HTR-8/SVneo (cell line): ENCODE data around the gene CHRM4.
"Not testable (repeated sequence)": the region's sequence is repeated elsewhere in the genome, so short reads cannot be mapped to it uniquely, and the experiment has no call there.

Experiments used
- DNase-seq: peaks from one replicate; pipeline ENCODE4 v3.0.0; 2011; ENCODE audit warnings: low spot score, mixed read lengths; ENCODE audit not compliant: insufficient read length
- FAIRE-seq: peaks from 2 replicates; lab custom pipeline; 2011; peaks lifted over from hg19 to GRCh38; lab: Jason Lieb, UNC

CHRM4 gene

GRCh38 chr11:46371262-46371661, 20.3 kb downstream of the CHRM4 start:
- not testable (repeated sequence) for FAIRE-seq, DNase-seq

GRCh38 chr11:46370253-46370652, 21.3 kb downstream of the CHRM4 start:
- DNase-seq (no peak), FAIRE-seq (no peak)

DNA sequence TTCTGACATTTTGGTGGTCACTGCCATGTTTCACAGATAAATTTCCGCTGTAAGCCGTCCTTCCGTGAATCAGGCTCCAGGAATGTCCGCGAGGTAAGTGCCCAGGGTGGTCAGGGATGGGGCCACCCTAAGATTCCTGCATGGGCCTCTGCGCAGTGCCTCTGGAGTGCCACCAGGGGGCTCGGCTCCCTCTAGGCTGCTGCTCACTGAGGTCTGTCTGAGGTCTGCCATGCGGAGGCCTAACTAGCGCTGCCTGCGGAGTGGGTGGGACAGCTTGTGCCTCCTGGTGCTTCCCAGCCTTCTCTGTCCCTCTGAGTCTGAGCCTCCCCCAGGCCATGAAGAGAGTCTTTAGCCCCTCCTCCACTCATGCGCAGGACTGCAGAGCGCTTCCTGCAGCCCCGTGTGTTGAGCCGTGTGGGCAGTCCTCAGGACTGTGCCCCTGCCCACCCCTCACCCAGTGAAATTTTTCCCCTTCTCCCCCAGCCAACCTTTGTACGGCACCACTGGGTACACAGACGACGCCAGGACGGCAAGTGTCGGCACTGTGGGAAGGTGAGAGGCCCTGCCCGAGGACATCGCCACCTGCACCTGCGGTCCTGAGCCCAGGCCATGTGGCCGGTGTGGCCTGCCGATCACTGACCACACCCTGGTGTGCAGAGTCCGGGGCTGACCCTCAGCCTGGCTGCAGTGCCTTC, 22.0 kb downstream of the CHRM4 start:
- FAIRE-seq (peak; percentile 88), DNase-seq (peak; percentile 95)

GRCh38 chr11:46367916-46368267, 23.7 kb downstream of the CHRM4 start:
- no peak for DNase-seq

DNA sequence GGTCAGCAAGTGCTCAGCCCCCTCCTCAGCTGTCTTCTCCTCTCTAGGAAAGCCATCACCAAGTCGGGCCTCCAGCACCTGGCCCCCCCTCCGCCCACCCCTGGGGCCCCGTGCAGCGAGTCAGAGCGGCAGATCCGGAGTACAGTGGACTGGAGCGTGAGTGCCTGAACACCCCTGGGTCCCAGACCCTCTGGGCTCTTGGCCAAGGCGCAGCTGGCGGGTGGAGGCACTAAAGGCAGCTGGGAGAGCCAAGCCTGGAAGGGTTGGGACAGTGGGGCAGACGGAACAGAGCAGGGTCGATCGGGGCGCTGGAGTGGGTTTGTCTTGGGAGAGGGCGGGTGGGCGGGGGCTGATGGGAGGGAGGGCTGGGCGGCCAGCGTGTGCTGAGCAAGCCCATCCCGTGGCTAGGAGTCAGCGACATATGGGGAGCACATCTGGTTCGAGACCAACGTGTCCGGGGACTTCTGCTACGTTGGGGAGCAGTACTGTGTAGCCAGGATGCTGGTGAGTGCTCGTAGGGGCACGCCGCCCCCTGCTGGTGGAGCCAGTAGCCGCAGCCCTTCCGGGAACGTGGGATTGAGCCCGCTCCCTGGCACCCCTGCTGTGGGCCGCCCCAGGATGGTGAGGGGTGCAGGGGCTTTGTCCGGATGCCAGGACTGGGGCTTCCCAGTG, 24.2 kb downstream of the CHRM4 start:
- FAIRE-seq: peak; percentile 93
- no peak for DNase-seq

More at GRCh38 chr11:46367916-46368267, 23.7 kb downstream of the CHRM4 start:
- FAIRE-seq: no peak

DNA sequence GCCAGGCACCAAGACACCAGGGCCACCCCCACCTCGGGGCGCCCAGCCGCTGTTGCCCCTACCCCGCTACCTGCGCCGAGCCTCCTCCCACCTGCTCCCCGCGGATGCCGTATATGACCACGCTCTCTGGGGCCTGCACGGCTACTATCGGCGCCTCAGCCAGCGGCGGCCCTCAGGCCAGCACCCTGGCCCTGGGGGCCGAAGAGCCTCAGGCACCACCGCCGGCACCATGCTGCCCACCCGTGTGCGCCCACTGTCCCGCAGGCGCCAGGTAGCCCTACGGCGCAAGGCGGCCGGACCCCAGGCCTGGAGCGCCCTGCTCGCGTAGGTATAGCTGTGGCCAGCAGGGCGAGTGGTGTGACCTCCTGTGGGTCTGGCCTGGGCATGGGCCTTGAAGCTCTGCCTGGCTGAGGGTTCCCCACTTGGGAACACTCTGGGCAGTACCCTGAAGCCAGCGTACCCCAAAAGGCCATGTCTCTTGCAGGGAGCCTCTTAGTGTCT, 24.9 kb downstream of the CHRM4 start:
- FAIRE-seq: no peak
- DNase-seq: no peak

DNA sequence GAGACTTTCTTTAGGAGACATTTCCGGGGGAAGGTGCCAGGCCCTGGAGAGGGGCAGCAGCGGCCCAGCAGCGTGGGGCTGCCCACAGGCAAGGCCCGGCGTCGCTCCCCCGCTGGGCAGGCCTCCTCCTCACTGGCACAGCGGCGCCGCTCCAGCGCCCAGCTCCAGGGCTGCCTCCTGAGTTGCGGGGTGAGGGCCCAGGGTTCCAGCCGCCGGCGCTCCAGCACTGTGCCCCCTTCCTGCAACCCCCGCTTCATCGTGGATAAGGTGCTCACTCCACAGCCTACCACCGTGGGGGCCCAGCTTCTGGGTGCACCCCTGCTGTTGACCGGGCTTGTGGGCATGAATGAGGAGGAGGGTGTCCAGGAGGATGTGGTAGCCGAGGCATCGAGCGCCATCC, 25.3 kb downstream of the CHRM4 start:
- DNase-seq: no peak
- FAIRE-seq: no peak

GRCh38 chr11:46364791-46365190, 26.8 kb downstream of the CHRM4 start:
- FAIRE-seq (no peak), DNase-seq (no peak)

- FAIRE-seq (no peak), DNase-seq (no peak)
Observed at GRCh38 chr11:46364056-46364455, 27.5 kb downstream of the CHRM4 start.

DNA sequence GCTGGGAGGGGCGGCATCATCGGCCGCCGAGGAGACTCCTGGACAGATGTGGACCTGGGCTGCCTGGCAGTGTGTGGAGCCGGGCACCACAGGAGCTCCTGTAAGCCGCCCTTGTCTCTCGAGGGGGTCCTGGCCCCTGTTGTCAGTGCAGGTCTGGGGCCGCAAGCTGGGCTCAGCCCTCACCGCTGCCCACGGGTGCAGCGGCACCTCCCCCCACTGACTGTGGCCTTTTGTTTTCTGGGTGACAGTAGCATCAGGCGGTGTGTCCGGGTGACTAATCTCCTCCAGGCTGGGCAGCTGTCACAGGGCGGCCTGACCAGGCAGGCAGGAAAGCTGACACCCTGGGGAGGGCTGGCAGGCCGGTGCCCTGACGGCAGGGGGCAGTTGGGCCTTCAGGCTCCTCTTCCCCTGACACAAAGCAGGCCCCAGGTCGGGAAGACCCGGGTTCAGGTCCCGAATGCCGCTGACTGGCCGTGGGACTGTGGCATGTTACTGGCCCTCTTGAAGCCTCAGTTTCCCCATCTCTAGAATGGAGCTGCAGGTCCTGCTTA, 28.0 kb downstream of the CHRM4 start:
- no peak for DNase-seq
- FAIRE-seq: peak; percentile 46

DNA sequence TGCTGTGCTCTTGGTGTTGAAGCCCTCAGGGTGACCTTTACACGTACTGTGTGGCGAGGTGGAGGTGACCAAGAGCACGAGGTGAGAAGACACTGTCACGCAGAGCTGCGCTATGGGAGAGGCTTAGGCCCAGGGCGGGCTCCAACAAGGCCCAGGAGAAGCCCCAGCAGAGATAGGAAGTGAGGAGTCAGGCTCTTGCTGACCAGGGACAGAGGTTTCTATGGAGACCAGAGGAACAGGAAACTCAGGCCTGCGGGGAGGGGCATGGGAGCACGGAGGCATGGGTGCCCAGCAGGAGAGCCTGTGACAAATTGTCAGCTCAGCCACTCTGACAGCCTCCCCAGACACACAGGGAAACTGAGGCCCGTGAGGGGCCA, 28.6 kb downstream of the CHRM4 start:
- FAIRE-seq (peak; percentile 26), DNase-seq (no peak)

GRCh38 chr11:46362156-46363030, 29.2 kb downstream of the CHRM4 start:
- FAIRE-seq: no peak
- DNase-seq: no peak

DNA sequence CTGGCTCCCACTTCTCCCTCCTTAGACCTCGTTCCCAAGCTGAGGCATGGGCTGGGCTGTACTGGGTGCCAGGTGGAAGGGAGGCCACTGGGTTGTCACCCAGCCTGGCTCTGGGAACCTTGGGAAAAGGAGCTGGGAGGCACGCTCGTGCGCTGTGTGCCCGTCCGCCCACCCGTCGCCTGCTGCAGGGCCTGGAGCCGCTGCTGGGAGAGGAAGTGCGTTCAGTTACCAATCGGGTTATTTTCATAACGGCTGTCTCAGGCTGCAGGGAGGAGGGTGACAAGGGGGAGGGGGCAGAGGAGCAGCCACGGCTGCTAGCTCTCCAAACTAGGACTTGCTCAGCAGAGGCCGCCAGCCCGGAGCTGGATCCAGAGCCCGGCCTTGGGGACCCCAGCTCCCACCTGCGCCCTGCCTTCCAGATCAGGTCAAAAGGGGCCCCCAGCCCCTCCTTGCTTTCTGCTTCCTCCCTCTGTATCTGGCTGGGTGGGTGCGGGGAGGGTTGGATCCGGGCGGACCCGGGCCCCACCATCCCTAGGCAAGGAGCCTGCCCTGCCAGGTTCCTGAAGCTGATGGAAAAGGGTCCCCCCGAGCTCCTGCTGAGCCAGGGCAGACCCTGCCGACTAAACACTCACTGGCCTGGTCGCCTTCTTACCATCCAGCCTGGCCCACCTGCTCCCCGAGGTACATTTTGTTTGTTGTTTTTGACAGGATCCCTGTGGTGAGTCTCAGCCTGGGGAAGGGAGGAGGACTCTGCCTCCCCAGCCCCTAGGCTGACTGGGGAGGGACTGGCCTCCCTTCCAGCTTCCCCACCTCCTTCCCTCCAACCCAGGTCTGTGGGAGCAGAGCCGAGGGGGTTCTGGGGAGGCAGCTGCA, 30.1 kb downstream of the CHRM4 start:
- FAIRE-seq (peak; percentile 72), DNase-seq (no peak)

DNA sequence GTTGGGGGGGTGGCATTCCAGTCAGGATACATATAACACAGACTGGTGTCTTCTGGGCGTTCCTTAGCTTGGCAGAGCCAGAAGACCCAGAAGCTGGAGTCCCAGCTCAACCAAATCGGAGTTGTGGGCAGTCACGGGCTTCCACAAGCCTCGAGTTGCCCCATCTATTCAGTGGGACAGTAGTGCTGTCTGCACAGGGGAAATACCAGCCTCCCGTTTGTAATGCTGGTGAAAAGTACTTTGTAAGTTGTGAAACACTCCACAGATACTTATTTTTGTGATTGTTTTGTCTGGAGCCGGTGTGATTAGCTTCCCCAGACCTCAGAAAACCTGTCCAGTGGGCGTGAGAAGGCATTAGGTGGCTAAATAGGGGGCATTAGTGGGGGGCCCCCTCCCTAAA, 30.7 kb downstream of the CHRM4 start:
- no peak for FAIRE-seq
- no peak for DNase-seq

DNA sequence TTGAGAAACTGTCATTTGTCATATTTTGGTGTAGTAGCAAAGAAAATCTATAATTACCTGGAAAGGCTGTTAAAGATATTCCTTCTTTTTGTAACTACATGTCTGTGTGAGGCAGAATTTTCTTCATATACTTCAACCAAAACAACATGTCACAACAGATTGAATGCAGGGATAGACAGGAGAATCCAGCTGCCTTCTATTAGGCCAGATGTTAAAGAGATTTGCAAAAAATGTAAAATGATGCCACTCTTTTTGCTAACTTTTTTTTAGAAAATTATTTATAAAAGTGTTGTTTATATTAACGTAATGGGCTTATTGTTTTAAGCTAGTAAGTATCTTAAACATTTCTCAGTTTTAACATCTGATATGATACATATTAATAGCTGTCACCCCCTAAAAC, 31.6 kb downstream of the CHRM4 start:
- FAIRE-seq (no peak), DNase-seq (no peak)

DNA sequence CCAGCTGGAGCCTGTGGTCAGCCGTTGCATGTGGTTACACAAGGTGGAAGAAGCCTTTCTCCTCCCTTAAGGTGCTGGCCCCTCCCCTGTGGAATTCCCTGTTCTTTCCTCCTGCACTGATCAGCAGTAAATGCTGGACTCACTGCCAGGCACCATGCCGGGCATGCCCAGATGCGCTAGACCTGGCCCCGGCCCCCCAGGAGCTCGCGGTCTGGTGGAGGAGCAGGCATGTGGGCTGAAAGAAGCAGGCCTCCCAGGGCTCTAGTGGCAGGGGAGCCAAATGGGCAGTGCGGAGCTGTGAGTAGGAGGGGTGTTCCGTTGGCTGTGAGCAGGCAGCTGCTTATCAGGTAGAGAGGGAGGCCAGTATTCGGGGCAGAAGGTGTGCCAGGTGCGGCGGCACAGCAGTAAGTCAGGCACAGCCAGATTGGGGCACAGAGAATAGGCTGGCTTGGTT, 34.1 kb downstream of the CHRM4 start:
- DNase-seq (no peak), FAIRE-seq (no peak)

DNA sequence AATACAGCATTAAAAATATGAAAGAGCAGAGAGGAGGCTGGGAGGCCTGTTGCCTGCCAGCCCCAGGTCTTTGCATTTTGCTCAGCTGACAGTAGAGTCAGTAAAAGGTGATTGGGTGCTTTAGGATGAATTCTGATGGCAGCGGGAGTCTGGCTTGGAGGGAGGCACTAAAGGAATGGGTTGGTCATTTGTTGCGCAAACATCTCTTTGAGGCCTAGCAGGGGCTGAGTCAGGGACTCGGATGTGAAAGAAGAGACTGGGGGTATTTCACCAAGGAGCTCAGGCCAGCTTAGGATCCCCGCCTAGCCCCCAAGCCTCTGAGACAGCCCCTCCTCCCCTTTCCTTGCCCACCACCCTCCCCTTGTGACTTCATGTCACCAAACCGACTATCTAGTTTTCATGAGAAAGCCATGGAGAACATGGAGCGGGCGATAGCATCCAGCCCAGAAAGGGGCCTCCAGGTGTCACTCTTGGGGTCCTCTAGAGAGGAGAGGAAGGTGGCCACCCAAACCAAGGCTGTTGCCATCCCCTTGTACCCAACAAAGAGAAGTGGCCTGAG, 34.6 kb downstream of the CHRM4 start:
- FAIRE-seq: no peak
- DNase-seq: no peak

DNA sequence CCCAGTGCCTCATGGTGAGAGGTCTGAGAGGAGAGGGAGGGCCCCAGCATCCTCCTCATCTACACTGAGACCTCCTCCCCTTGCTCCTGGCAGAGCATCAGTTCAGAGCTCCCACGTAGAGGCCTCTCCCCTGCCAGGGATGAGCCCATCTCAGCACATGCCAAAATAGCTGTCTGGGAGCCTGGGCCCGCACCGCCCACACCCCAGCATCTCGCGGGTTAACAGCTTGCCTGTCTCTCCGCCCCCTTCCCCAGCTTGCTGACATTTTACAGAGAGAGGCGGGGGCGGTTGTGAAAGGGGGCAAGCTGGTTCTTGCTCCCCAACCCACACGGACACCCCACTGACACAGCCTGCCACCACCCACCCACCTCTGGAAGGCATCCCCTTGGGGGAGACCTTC, 37.9 kb downstream of the CHRM4 start:
- DNase-seq: no peak
- FAIRE-seq: no peak
